ENCODE data around the gene RNF168. TPM values are rescaled to one million over a fixed set of nuclear protein-coding genes. Genes with fewer than 3 reads are reported as not detected.
"Not testable (repeated sequence)": the region's sequence is repeated elsewhere in the genome, so short reads cannot be mapped to it uniquely, and the experiment has no call there.

Gene RNF168
- total and polyA plus RNA-seq, 2 donors (not counting 1 experiment from before 2014, with no cell fraction given): 3.4 to 42.7 TPM

DNA sequence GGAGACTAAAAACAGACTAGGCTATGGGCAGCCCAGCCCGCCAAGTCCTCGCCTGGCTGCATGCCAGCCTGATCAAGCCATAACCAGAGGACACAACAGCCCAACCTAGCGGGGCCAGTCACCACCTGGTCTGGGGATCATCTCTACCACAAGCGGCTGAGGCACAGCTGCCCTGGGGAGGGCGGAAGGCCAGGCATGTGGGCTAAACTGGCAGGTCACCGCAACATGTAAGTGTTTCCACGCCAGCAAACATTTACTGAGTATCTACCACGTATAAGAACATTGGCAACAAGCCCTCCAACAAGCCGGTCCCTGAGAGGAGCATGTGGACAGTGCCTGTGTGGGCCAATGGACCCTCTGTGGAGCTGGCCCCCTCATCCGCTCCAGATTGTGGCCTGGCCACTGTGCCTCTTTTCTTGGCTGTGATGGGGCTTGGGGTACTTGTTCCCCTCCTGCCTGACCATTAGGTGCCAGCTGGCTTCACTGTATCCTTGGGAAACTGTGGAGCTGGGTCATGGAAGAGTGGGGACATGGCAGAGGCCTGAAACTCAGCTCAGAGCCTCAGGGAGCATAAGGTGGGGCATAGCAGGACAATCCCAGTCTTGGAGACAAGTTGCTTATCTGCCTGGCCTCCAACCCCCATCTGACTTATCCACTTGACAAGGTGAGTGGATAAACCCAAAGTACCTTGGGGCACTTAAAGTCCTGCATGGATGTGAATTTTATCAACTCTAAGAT is 80.4 kb downstream of the RNF168 start:
- H3K27me3 Mint-ChIP-seq: no peaks in the 10 kb centered on the region
- DNase-seq (no peak), ATAC-seq (ENCODE audit: low read depth) (no peak)
- Histone ChIP-seq H3K9me3 (ENCODE audit: control extremely low read depth in 1 of 3, control insufficient read depth in 2 of 3, insufficient read depth in 1 of 3, low read length in 2 of 3) (no peaks in the 10 kb centered on the region), H3K79me2 (ENCODE audit: control insufficient read depth, insufficient read depth, low read length) (peaks cover 100% of the 10 kb centered on the region), H3K4me3 (ENCODE audit: control extremely low read depth in 1 of 5, extremely low read depth in 1 of 5, insufficient read depth in 1 of 5, low read depth in 2 of 5, low read length in 4 of 5) (no peak overlapping the region), H4K20me1 (ENCODE audit: control insufficient read depth, insufficient read depth, low read length, poor library complexity, severe bottlenecking) (peaks cover 92% of the 10 kb centered on the region), H3K36me3 (replicated peaks in 1 of 2; ENCODE audit: control extremely low read depth in 1 of 2, control insufficient read depth in 1 of 2, extremely low read depth in 1 of 2, insufficient read depth in 2 of 2, low read length in 1 of 2) (peaks cover 0 to 23% of the 10 kb centered on the region in 2 experiments), H3K4me2 (replicated peaks; ENCODE audit: low read depth, low read length, poor library complexity, severe bottlenecking) (no peak overlapping the region), H3K4me1 (ENCODE audit: control insufficient read depth in 2 of 2, insufficient read depth in 2 of 2, low read length in 2 of 2) (peaks cover 0 to 5% of the 10 kb centered on the region in 2 donors), H3K27me3 (replicated peaks in 1 of 4; ENCODE audit: control extremely low read depth in 1 of 4, control insufficient read depth in 3 of 4, insufficient read depth in 4 of 4, low read length in 3 of 4) (no peaks in the 10 kb centered on the region), H3K9ac (ENCODE audit: low read length) (no peak overlapping the region), H2AFZ (ENCODE audit: insufficient read depth, low read depth, low read length, poor library complexity, severe bottlenecking) (no peak overlapping the region), H3K27ac (ENCODE audit: low read length in 2 of 2) (no peak overlapping the region)
- CTCF ChIA-PET: no interaction called here
- H3K27ac Mint-ChIP-seq: no peak overlapping the region
- 92% methylated on average over 10 of the region's 10 CpGs for WGBS (ENCODE audit: insufficient coverage)
- H3K9me3 Mint-ChIP-seq (ENCODE audit: insufficient read depth): no peaks in the 10 kb centered on the region
- POLR2A ChIA-PET: no interaction called here
- no peak for TF ChIP-seq EZH2 (IDR thresholded peaks at IDR 0.05; ENCODE audit: borderline replicate concordance, insufficient read depth, low read depth, low read length, poor library complexity, severe bottlenecking)
- TF ChIP-seq, protein P1, sequence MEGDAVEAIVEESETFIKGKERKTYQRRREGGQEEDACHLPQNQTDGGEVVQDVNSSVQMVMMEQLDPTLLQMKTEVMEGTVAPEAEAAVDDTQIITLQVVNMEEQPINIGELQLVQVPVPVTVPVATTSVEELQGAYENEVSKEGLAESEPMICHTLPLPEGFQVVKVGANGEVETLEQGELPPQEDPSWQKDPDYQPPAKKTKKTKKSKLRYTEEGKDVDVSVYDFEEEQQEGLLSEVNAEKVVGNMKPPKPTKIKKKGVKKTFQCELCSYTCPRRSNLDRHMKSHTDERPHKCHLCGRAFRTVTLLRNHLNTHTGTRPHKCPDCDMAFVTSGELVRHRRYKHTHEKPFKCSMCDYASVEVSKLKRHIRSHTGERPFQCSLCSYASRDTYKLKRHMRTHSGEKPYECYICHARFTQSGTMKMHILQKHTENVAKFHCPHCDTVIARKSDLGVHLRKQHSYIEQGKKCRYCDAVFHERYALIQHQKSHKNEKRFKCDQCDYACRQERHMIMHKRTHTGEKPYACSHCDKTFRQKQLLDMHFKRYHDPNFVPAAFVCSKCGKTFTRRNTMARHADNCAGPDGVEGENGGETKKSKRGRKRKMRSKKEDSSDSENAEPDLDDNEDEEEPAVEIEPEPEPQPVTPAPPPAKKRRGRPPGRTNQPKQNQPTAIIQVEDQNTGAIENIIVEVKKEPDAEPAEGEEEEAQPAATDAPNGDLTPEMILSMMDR (IDR thresholded peaks at IDR 0.05): no peak
- no peak overlapping the region for H3K4me3 Mint-ChIP-seq
- intact Hi-C loops (cut with micrococcal nuclease): no loop called here
- peaks cover 51% of the 10 kb centered on the region for H3K4me1 Mint-ChIP-seq

DNA sequence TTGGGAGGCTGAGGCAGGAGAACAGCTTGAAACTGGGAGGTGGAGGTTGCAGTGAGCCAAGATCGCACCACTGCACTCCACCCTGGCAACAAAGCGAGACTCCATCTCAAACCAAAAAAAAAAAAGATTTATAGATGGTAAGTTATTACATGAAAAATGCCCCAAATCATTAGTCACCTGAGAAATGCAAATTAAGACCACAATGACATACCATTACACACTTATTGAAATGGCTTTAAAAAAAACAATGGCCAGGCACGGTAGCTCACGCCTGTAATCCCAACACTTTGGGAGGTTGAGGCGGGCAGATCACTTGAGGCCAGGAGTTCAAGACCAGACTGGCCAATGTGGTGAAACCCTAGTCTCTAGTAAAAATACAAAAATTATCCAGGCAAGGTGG is 81.9 kb downstream of the RNF168 start:
- H3K27ac Mint-ChIP-seq; POLR2A ChIA-PET; intact Hi-C loops (cut with micrococcal nuclease); H3K9me3 Mint-ChIP-seq (ENCODE audit: insufficient read depth); H3K4me3 ChIP-seq (ENCODE audit: control extremely low read depth in 1 of 5, extremely low read depth in 1 of 5, insufficient read depth in 1 of 5, low read depth in 2 of 5, low read length in 4 of 5); H3K4me1 ChIP-seq (ENCODE audit: control insufficient read depth in 2 of 2, insufficient read depth in 2 of 2, low read length in 2 of 2); DNase-seq; H3K27me3 ChIP-seq (replicated peaks in 1 of 4; ENCODE audit: control extremely low read depth in 1 of 4, control insufficient read depth in 3 of 4, insufficient read depth in 4 of 4, low read length in 3 of 4); H3K9me3 ChIP-seq (ENCODE audit: control extremely low read depth in 1 of 3, control insufficient read depth in 2 of 3, insufficient read depth in 1 of 3, low read length in 2 of 3); H3K27me3 Mint-ChIP-seq; H3K27ac ChIP-seq (ENCODE audit: low read length in 2 of 2); H2AFZ ChIP-seq (ENCODE audit: insufficient read depth, low read depth, low read length, poor library complexity, severe bottlenecking); ATAC-seq (ENCODE audit: low read depth); CTCF ChIA-PET; H3K4me3 Mint-ChIP-seq; H3K9ac ChIP-seq (ENCODE audit: low read length); H3K4me2 ChIP-seq (replicated peaks; ENCODE audit: low read depth, low read length, poor library complexity, severe bottlenecking): not testable (repeated sequence)
- 83% methylated on average over 2 of the region's 5 CpGs for WGBS (ENCODE audit: insufficient coverage)
- peaks cover 100% of the 10 kb centered on the region for H3K79me2 ChIP-seq (ENCODE audit: control insufficient read depth, insufficient read depth, low read length)
- peaks cover 57% of the 10 kb centered on the region for H3K4me1 Mint-ChIP-seq
- peaks cover 92% of the 10 kb centered on the region for H4K20me1 ChIP-seq (ENCODE audit: control insufficient read depth, insufficient read depth, low read length, poor library complexity, severe bottlenecking)
- peaks cover 0 to 12% of the 10 kb centered on the region in 2 experiments for H3K36me3 ChIP-seq (replicated peaks in 1 of 2; ENCODE audit: control extremely low read depth in 1 of 2, control insufficient read depth in 1 of 2, extremely low read depth in 1 of 2, insufficient read depth in 2 of 2, low read length in 1 of 2)

Data from B cell (primary cell).